Ramos (cell line): ENCODE data around the gene F2RL3.

Source experiments
- in situ Hi-C: fragments of 300-500 bp; cut with MboI; formaldehyde crosslinking; loops from one replicate; pipeline ENCODE4 v1.14.3; 2022; ENCODE audit warnings: low sequenced_read_pairs; ENCODE audit not compliant: unreplicated experiment

The F2RL3 gene

DNA sequence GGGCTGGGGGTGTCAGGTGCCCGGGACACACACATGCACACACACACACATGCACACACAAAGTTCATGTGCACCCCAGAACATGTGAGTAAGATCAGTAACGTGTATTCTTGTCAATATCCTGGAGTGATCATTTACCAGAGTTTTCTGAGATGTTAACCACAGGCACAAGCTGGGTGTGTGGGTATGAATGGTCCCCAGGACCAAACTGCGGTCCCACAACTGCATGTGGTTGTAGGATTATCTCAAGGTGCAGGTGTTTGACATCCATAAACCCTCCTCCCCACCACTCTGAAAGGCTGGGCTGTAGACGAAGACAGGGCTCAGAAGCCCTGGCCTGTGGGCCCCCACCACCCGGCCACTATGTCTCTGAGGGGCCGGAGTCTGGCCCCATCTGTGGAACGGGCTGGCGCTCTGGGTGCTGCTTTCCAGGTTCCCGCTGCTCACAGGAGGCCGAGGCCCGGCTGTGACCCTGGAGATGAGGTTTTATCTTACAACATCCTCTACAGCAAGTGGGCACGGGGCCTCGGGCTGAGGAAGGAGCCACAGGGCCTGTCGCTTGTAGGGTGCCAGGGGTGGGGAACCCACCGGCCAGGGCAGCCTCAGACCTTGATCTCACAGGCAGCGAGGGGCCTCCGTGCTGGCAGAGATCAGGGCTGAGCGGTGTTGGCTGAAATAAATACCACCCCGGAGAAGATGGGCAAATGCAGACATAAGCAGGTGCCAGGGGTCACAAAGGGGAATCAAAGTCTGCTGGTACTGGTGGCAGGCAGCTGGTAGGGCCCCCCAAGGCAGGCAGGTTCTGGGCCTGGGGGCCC is 4.3 kb downstream of the F2RL3 start:
- in situ Hi-C loops: no loop called here

DNA sequence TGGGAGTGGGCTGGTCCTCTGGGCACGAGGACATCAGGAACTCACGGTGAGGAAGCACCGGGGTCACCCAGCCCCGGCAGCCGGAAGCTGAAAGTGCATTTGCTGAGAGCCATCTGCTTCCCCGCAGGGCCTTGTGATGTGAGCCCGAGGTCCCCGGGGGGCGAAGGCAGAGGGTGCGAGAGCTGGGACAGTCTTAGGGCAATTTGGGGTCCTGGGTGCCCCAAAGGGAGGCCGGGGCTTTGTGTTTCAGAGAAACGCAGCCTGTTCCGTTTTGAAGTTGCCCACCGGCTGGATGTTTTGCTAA is 4.8 kb downstream of the F2RL3 start:
- in situ Hi-C loops: no loop called here

- in situ Hi-C loops: no loop called here
Measured at GRCh38 chr19:16894080-16894479, 5.3 kb downstream of the F2RL3 start.

DNA sequence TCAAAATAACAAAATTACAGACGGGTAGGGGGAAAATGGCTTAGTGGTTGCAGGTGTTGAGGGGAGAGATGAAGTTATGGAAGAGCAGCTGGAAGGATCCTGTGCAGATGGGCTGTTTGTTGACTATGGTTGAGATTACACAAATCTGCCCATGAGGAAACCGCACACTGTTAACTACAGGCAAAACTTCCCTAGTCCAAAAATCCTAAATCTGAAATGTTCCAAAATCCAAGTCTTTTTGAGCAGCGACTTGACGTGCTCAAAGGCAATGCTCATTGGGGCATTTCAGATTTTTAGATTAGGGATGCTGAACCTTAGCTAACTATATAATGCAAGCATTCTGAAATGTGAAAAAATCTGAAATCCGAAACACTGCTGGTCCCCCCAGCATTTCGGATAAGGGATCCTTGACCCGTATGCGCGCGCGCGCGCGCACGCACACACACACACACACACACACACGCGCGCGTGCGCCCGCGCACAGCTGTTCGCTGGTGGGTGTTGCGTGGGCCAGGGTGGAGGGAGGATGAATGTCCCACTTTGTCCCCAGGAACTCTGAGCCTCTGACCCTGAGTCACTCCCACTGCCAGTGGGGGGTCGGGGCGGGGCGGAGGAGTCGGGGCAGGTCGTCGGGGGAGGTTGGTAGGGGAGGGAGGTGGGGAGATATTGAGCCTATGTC is 6.8 kb downstream of the F2RL3 start:
- in situ Hi-C loops: no loop called here

- in situ Hi-C loops: no loop called here
Measured at GRCh38 chr19:16896146-16897028, 7.6 kb downstream of the F2RL3 start.

GRCh38 chr19:16897029-16897855 is 8.4 kb downstream of the F2RL3 start:
- in situ Hi-C loops: no loop called here

DNA sequence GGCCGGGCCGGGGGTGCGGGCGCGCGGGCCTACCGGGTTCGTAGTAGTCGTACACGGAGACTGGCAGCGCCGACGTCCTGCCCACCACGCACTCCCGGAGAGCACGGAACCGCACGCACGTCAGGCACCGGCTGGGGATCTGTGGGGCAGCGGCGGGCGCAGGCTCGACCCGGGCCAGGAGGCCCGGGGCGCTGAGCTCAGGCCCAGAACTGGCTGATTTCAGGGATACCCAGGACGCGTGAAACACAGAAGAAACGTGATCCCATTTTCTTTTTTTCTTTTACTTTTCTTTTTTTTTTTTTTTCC is 9.0 kb downstream of the F2RL3 start:
- in situ Hi-C loops: no loop called here

DNA sequence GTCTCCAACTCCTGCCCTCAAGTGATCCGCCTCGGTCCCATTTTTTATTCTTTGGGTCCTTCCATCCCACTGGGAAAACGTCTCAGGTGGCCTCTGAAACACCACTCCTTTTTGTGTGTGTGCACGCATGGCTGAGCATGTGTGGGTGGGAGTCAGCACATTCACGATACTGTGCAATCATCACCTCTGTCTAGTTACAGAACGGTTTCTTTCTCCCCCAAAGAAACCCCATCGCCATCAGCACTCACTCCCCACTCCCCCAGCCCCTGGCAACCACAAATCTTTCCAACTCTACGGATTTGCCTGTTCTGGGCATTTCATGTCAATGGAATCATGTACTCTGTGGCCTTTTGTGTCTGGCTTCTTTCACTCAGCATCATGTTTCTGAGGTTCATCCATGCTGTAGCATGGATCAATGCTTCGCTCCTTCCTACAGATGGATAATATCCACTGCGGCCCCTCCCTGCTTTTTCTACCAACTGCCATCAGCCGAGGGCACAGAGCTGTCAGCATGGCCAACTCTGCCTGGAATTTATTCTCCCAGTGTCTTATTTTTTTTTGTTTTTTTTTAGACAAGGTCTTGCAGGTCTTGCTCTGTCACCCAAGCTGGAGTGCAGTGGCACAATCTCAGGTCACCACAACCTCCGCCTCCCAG is 9.7 kb downstream of the F2RL3 start:
- in situ Hi-C loops: no loop called here

GRCh38 chr19:16899566-16900075 is 10.8 kb downstream of the F2RL3 start:
- in situ Hi-C loops: no loop called here

DNA sequence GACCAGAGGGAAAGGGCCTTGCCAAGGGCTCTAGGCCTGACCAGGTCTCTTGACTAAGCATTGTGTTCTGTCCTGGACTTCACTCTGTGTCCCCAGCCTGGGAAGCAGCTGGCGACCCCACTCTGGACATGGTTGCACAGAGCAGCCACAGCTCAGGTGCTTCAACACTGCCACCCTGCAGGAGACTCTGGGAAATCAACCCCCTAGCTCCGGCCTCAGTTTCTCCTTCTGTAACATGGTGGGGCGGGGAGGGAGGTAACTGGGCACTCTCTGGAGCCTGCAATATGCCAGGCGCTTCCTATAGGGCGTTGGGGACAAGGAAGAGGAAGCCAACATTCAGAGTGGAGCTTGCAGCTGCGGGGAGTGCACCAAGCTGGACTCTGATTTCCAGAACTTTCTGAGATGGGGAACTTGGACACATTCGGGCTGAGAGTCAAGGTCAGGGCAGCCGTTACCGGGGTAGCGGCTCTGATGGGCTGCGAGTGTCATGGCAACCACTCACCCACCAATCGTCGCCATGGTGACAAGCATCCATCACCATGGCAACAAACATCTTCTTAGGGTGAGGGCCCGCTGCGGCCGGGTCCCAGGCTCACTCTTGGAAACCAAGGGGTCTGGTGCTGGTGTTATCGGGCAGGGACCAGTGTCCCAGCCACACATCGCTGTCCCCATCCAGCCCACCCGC is 12.8 kb downstream of the F2RL3 start:
- in situ Hi-C loops: no loop called here

DNA sequence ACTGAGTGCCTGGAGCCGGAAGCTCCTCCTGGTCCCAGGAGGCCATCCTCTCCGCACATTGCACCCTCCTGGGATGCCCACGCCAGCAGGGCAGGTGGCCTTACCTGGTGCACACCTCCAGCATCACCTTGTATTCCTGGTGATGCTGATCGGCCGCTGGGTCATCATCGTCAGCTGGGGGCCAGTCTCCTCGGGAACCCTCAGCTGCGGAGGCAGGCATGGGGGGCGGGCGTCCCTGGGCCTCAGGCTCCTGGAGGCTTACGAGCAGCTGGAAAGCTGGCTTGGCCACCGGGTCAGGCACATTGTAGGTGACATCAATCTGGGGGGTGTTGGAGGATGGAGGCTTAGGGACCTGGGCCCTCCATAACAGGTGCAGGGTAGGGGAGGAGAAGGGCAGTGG is 13.7 kb downstream of the F2RL3 start:
- in situ Hi-C loops: no loop called here

GRCh38 chr19:16903347-16903746 is 14.5 kb downstream of the F2RL3 start:
- in situ Hi-C loops: no loop called here

GRCh38 chr19:16904599-16904998 is 15.8 kb downstream of the F2RL3 start:
- in situ Hi-C loops: no loop called here

DNA sequence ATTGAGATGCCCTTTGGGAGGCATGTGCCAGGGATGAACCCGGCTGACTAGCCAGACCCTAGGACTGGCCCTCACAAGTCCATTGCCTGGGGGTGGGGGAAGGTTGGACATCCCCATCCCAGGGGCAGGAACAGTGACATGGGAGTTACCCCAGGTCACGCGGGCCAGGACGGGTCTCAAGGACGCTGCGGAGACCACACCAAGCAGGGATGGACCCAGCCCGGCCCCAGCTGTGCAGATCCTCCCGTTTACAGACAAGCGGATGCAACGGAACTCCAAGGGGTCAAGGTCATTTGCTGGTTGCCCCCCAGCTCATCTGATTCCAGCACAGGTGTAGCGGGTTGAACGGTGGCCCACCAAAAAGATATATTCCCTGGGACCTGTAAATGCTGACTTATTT is 20.0 kb downstream of the F2RL3 start:
- in situ Hi-C loops: no loop called here

DNA sequence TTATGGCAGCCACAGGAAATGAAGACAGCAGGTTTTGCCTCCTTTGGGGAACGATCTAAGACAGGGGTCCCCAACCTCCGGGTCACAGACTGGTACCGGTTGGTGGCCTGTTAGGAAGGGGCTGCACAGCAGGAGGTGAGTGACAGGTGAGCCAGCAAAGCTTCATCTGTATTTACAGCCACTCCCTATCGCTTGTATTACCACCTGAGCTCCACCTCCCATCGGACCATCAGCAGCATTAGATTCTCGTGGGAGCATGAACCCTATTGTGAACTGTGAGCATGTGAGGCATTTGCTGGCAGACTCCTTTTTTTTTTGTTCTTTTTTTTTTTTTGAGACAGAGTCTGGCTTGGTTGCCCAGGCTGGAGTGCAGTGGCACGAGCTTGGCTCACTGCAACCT is 22.2 kb downstream of the F2RL3 start:
- in situ Hi-C loops: no loop called here

GRCh38 chr19:16912780-16913179 is 24.0 kb downstream of the F2RL3 start:
- in situ Hi-C loops: no loop called here

DNA sequence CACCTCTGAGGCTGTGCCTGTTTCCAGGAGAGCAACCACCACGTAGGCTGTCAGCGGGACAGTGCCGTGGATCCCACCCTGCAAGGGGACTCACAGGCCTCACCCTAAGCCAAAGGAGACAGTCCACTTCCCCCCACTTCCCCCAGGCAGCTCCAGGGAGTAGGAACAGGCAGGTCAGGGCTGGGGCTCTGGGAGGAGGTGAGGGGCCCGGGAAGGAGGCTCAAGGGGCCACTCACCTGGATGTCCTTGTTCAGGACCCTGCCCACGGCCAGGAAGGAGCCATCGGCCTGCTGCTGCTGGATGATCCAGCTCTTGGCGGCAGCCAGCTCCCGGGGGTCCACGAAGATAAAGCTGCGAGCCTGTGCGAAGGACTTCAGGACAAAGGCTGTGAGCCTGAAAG is 25.6 kb downstream of the F2RL3 start:
- in situ Hi-C loops: no loop called here

DNA sequence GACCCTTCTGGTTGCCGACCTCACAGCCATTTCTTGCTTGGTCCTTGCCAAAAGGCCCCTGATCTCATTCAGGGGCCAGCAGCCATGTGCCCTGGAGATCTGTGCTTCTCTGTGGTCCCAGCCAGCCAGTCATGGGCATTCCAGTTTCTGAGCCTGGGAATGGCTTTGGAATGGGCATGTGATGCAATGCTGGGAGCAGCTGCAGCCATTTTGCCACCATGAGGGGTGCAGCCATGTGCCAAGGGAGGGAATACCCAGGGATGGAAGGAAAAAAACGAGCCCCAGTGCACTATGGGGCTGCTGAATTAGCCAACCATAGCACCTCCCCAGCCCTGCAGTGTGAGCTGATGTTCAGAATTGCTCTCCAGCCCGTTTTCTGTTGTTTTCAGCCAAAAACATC is 26.3 kb downstream of the F2RL3 start:
- in situ Hi-C loops: no loop called here

GRCh38 chr19:16915734-16916133 is 26.9 kb downstream of the F2RL3 start:
- in situ Hi-C loops: no loop called here
